ENCODE results near the gene SERHL2.
"Not testable (repeated sequence)": the region's sequence is repeated elsewhere in the genome, so short reads cannot be mapped to it uniquely, and the experiment has no call there.

SERHL2 gene

GRCh38 chr22:42536166-42536565, 17.6 kb upstream of the SERHL2 start:
- no peak for DNase-seq

GRCh38 chr22:42536634-42537033, 17.1 kb upstream of the SERHL2 start:
- not testable (repeated sequence) for DNase-seq

DNA sequence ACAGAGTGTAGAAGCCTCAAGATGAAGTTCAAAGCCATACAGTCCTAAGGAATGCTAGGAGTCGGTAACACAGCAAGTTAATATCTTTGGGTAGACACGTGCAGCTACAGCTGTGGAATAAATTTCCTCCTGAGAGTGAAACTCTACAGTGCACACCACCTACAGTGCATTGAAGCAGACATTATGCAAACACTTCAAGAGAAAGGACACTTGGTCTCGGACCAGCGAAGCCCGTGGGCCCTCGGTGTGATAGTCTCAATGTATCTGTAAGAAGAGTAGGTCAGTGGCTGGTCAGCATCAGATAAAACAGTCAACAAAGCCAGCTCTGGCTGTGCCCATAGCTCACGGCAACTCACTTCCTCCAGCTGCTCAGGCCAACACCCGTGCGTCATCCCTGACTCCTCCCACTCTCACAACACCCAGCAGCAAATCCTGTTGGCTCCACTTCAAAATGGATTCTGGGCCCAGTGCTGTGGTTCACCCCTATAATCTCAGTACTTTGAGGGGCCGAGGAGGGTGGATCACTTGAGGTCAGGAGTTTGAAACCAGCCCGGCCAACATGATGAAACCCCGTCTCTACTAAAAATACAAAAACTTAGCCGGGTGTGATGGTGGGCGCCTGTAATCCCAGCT, 16.4 kb upstream of the SERHL2 start:
- DNase-seq: not testable (repeated sequence)

- not testable (repeated sequence) for DNase-seq
Observed at GRCh38 chr22:42539236-42539771, 14.5 kb upstream of the SERHL2 start.

DNA sequence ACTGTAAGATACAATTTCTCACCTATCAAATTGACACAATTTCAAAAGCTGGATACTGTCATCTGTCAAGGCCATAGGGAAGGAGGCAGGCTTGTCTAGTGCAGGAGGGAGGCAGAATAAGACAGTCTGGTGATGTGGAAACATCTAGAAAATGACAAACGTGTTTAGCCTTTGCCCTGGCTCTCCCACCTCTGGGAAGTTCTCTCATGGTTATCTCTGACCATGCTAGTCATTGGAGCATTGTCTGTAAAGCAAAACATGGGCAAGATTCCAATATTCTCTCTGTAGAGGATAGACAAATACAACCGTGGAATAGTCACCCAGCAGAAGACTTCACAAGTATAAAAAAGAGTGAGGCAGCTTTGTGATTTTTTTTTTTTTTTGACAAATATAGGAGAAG, 9.1 kb upstream of the SERHL2 start:
- peak; percentile 85 for DNase-seq

DNA sequence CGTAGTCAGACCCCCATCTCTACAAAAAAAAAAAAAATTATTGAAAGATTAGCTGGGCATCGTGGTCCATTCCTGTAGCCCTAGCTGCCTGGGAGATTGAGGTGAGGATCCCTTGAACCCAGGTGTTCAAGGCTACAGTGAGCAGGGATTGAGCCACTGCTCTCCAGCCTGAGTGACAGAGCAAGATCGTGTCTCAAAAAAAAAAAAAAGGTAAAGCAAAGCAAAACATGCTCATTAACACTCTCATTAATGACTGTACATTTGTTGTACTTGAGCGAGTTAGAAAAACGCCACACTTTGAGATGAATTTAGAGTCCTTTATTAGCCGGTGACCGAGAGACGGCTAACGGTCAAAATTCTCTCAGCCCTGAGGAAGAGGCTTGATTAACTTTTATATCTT, 6.2 kb upstream of the SERHL2 start:
- no peak for DNase-seq

GRCh38 chr22:42548126-42548525, 5.6 kb upstream of the SERHL2 start:
- DNase-seq: not testable (repeated sequence)

- DNase-seq: no peak
Observed at GRCh38 chr22:42548597-42549330, 5.0 kb upstream of the SERHL2 start.

DNA sequence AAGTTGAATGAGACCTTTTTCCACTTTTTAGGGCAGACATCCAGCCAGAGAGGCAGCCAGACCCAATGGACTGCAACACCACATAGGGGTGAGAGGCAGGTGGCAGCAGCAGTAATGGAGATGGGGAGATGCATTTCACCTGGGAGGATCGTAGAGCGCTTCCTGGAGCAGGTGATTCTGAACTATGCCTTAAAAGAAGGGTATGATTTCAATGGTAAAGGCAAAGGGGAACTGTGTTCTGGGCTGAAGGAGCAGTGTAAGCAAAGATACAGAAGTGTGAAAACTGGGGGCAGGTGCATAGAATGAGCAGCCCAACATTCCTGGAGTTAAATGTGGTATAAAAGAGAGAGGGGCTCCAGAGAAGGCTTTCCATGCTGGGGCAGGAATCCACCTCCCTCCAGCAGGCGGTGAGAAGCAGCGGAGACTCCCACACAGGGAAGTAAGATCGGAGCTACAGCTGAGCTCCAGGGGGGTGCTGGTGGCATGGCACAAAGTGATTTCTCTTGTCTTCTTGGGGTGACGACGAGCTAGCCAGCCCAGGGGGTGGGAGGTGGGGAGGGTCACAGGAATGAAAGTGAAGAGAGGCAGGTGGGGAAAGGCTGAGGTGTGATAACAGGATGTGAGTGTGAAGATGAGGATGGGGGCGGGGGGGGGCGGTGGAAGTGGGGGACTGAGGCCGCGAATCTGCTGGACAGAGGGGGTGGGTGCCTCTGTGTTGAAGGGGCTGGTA, 4.3 kb upstream of the SERHL2 start:
- no peak for DNase-seq

DNA sequence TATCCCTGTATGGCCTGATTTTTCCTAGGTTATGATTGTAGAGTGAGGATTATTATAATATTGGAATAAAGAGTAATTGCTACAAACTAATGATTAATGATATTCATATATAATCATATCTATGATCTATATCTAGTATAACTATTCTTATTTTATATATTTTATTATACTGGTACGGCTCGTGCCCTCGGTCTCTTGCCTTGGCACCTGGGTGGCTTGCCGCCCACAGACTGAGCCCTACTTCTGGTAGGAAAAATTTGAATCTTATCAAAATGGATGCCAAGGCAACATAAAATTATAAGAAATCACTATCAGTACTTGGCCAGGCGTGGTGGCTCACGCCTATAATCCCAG, 1.5 kb upstream of the SERHL2 start:
- DNase-seq: not testable (repeated sequence)

GRCh38 chr22:42560381-42560780, 6.6 kb downstream of the SERHL2 start:
- no peak for DNase-seq

- DNase-seq: peak; percentile 8
Observed at GRCh38 chr22:42560781-42561180, 7.0 kb downstream of the SERHL2 start.

DNA sequence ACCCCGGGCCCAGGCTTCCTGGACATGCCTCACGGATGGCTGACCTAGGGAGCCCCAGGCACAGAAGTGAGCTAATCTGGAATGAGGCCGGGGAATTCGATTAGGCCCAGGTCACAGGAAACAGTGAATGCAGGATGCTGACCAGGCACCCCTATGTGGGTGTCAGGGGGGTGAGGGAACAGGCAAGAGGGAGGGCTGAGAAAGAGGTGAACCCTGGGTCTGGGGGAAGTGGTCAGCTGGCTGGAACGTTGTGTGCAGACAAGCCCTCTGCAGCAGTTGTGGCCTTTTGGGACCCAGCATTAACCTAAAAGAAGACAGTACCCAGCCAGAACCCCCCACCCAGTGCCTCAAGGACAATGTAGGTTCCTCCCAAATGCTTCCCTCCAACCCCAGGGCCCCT, 8.1 kb downstream of the SERHL2 start:
- DNase-seq: no peak

GRCh38 chr22:42562279-42562678, 8.5 kb downstream of the SERHL2 start:
- no peak for DNase-seq

- no peak for DNase-seq
Observed at GRCh38 chr22:42562684-42563083, 8.9 kb downstream of the SERHL2 start.

- DNase-seq: not testable (repeated sequence)
Observed at GRCh38 chr22:42563943-42564342, 10.2 kb downstream of the SERHL2 start.

DNA sequence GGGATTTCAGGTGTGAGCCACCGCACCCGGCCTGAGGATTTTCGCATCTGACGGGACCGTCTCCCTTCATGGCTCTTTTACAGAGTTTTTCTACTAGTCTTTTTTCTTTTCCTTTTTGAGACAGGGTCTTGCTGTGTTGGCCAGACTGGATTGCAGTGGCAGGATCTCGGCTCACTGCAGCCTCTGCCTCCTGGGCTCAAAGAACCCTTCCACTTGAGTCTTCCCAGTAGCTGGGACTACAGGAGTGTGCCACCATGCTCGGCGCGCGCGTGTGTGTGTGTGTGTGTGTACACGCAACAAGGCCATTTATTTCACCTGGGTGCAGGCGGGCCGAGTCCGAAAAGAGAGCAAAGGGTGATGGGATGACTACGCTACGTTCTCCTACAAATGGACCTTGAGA, 10.9 kb downstream of the SERHL2 start:
- DNase-seq: no peak

GRCh38 chr22:42565956-42566355, 12.2 kb downstream of the SERHL2 start:
- DNase-seq: no peak

DNA sequence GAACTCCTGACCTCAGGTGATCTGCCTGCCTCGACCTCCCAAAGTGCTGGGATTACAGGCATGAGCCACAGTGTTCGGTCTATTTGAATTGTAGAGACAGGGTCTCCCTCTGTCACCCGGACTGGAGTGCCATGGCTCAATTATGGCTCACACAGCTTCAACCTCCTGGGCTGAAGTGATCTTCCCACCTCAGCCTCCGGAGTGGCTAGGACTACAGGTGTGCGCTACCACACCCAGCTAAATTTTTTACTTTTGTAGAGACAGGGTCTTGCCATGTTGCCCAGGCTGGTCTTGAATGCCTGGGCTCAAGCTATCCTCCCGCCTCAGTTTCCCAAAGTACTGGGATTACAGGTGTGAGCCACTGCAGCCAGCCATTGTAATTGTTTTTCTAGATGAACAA, 14.2 kb downstream of the SERHL2 start:
- DNase-seq: not testable (repeated sequence)

- not testable (repeated sequence) for DNase-seq
Observed at GRCh38 chr22:42570580-42570979, 16.8 kb downstream of the SERHL2 start.

DNA sequence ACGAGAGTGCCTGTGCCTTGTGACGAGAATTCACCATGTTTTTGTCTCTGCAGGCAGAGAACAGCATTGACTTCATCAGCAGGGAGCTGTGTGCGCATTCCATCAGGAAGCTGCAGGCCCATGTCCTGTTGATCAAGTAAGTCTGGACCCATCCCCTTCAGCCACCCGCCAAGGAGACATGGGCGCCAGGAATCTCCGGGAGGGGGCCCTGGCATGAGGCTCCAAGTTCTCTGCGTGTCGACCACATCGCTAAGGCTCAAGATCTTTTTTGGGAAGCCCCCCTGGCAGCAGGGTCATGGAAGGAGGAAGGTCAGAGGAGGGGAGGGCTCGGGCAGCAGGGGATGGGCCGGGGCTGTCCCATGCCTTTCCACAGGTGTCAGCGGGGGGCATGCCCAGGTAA, 17.3 kb downstream of the SERHL2 start:
- not testable (repeated sequence) for DNase-seq

DNA sequence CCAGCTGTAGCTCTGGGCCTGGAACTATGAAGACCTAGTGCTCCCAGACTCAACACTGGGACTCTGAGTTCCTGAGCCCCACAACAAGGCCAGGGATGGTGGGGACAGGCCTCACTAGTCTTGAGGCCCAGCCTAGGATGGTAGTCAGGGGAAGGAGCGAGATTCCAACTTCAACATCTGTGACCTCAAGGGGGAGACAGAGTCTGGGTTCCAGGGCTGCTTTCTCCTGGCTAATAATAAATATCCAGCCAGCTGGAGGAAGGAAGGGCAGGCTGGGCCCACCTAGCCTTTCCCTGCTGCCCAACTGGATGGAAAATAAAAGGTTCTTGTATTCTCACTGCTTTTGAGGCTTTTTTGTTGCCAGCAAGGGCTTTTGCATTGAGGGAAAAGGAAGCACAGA, 20.3 kb downstream of the SERHL2 start:
- not testable (repeated sequence) for DNase-seq

DNA sequence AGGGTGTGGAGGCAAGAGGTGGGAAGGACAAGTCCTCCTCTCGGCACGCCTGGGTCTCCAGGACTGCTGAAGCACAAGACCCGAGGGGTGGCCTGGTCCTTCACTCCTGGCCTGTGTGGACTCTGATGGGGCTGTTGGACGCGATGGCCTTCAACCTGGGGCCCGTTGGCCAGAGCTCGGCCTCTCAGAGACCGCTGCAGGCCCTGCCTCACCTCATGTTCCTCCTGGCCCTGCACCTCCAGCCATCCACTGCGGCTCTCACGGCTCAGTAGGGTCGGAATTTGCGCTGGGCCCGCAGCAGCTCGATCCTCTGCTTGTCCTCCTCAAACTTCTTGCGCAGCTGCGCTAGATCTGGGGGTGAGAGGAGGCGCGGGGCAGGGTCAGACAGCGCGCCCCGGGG, 20.7 kb downstream of the SERHL2 start:
- DNase-seq: not testable (repeated sequence)
